HEK293T (cell line): ENCODE data around the gene ADGRF5.
"Not testable (repeated sequence)": the region's sequence is repeated elsewhere in the genome, so short reads cannot be mapped to it uniquely, and the experiment has no call there.

Experiments
- ARNT ChIP-seq: fragments of 450-650 bp; IDR thresholded peaks from 2 replicates; pipeline ENCODE4 v1.6.1; 2017; ENCODE audit warnings: mild to moderate bottlenecking
- BHLHE40 ChIP-seq: fragments of 450-650 bp; IDR thresholded peaks from 2 replicates; pipeline ENCODE4 v1.6.1; 2016; ENCODE audit warnings: mild to moderate bottlenecking, moderate library complexity, borderline replicate concordance
- FOXK2 ChIP-seq: fragments of 450-650 bp; IDR thresholded peaks from 2 replicates; pipeline ENCODE4 v1.6.1; 2016; ENCODE audit warnings: mild to moderate bottlenecking
- L3MBTL2 ChIP-seq: fragments of 450-650 bp; conservative IDR thresholded peaks from 2 replicates; pipeline ENCODE4 v1.6.1; 2016; ENCODE audit warnings: mild to moderate bottlenecking
- SP1 ChIP-seq: fragments of 450-650 bp; IDR thresholded peaks from 2 replicates; pipeline ENCODE4 v1.6.1; 2017
- SUZ12 ChIP-seq: fragments of 450-650 bp; IDR thresholded peaks from 2 replicates; pipeline ENCODE4 v1.6.1; 2016; ENCODE audit warnings: mild to moderate bottlenecking
- TARDBP ChIP-seq: fragments of 450-650 bp; IDR thresholded peaks from 2 replicates; pipeline ENCODE4 v1.6.1; 2016

GRCh38 chr6:46834257-46834916, 87.4 kb downstream of the ADGRF5 start:
- TF ChIP-seq BHLHE40, L3MBTL2, SP1, SUZ12, TARDBP, FOXK2, ARNT: not testable (repeated sequence)
